SIG-M5 treated with dmso at 0.1 percent for 504 hours (cell line): Measurements from ENCODE around the gene EGLN1.
A peak's percentile ranks its signal among the peaks of the same experiment; 100 is the strongest.
"Not testable (repeated sequence)": the region's sequence is repeated elsewhere in the genome, so short reads cannot be mapped to it uniquely, and the experiment has no call there.

Source experiments
- DNase-seq: peaks from one replicate; lab custom pipeline; 2025; ENCODE audit not compliant: unreplicated experiment; lab: John Stamatoyannopoulos, UW

The EGLN1 gene

GRCh38 chr1:231421971-231422797, at the start of gene EGLN1:
Gene EGLN1 (minus strand): TSS chr1:231422287. CDS start chr1:231421888, 399 bp downstream.
- DNase-seq: peak; percentile 81

GRCh38 chr1:231471500-231471899, 49.4 kb upstream of the EGLN1 start:
- DNase-seq: not testable (repeated sequence)

- DNase-seq: not testable (repeated sequence)
Observed at GRCh38 chr1:231471027-231471426, 48.9 kb upstream of the EGLN1 start.

GRCh38 chr1:231467986-231468385, 45.9 kb upstream of the EGLN1 start:
- no peak for DNase-seq

- DNase-seq: no peak
Observed at GRCh38 chr1:231465051-231465450, 43.0 kb upstream of the EGLN1 start.

GRCh38 chr1:231463541-231463940, 41.5 kb upstream of the EGLN1 start:
- no peak for DNase-seq

- DNase-seq: peak; percentile 95
Observed at GRCh38 chr1:231460614-231461013, 38.5 kb upstream of the EGLN1 start.

- DNase-seq: not testable (repeated sequence)
Observed at GRCh38 chr1:231459438-231459837, 37.4 kb upstream of the EGLN1 start.

- not testable (repeated sequence) for DNase-seq
Observed at GRCh38 chr1:231457956-231458355, 35.9 kb upstream of the EGLN1 start.

GRCh38 chr1:231454133-231454532, 32.0 kb upstream of the EGLN1 start:
- DNase-seq: not testable (repeated sequence)

GRCh38 chr1:231446138-231446537, 24.1 kb upstream of the EGLN1 start:
- no peak for DNase-seq

GRCh38 chr1:231444059-231444458, 22.0 kb upstream of the EGLN1 start:
- DNase-seq: no peak

- no peak for DNase-seq
Observed at GRCh38 chr1:231443363-231443762, 21.3 kb upstream of the EGLN1 start.

- no peak for DNase-seq
Observed at GRCh38 chr1:231442735-231443134, 20.6 kb upstream of the EGLN1 start.

- no peak for DNase-seq
Observed at GRCh38 chr1:231432996-231433395, 10.9 kb upstream of the EGLN1 start.

GRCh38 chr1:231431665-231432415, 9.8 kb upstream of the EGLN1 start:
- DNase-seq: no peak

GRCh38 chr1:231430678-231431352, 8.7 kb upstream of the EGLN1 start:
- DNase-seq: not testable (repeated sequence)

GRCh38 chr1:231428377-231428776, 6.3 kb upstream of the EGLN1 start:
- DNase-seq: no peak

GRCh38 chr1:231424950-231425805, 3.1 kb upstream of the EGLN1 start:
- DNase-seq: no peak

GRCh38 chr1:231423648-231424047, 1.6 kb upstream of the EGLN1 start:
- no peak for DNase-seq
